AG09309 (cell line): ENCODE results near the gene PRDM16.

ENCODE experiments used
- DNase-seq: peaks from one replicate; pipeline ENCODE4 v3.0.0-alpha.2; 2010; ENCODE audit warnings: low read depth
- H3K4me3 ChIP-seq: 2 replicates; pipeline ENCODE4 v1.5.1; 2011; ENCODE audit warnings: mild to moderate bottlenecking, low read depth, low read length, moderate library complexity; ENCODE audit not compliant: control insufficient read depth
- TF ChIP-seq, protein P1 (sequence below): IDR thresholded peaks from 2 replicates; pipeline ENCODE4 v1.5.1; 2011; ENCODE audit warnings: mild to moderate bottlenecking, low read depth, low read length, inconsistent platforms; ENCODE audit not compliant: insufficient read depth, control insufficient read depth; ENCODE audit errors: missing control alignments

PRDM16 gene

DNA sequence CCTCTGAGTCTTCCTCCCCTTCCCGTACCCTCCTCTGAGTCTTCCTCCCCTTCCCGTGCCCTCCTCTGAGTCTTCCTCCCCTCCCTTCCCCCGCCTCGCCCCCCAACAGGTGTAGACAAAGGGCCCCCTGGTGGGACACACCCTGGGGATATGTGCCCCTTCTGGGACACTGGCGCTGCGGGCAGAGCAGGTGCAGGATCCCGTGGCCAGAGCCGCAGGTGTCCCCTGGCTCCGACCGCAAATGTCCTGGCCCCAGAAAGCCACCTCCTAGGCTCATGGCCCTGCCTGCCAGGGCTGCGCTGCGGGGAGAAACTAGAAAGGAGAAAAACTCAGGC is 334.0 kb downstream of the PRDM16 start:
- TF ChIP-seq, protein P1, sequence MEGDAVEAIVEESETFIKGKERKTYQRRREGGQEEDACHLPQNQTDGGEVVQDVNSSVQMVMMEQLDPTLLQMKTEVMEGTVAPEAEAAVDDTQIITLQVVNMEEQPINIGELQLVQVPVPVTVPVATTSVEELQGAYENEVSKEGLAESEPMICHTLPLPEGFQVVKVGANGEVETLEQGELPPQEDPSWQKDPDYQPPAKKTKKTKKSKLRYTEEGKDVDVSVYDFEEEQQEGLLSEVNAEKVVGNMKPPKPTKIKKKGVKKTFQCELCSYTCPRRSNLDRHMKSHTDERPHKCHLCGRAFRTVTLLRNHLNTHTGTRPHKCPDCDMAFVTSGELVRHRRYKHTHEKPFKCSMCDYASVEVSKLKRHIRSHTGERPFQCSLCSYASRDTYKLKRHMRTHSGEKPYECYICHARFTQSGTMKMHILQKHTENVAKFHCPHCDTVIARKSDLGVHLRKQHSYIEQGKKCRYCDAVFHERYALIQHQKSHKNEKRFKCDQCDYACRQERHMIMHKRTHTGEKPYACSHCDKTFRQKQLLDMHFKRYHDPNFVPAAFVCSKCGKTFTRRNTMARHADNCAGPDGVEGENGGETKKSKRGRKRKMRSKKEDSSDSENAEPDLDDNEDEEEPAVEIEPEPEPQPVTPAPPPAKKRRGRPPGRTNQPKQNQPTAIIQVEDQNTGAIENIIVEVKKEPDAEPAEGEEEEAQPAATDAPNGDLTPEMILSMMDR, result no peak
- no peak for DNase-seq
- H3K4me3 ChIP-seq, result no peak overlapping the region

DNA sequence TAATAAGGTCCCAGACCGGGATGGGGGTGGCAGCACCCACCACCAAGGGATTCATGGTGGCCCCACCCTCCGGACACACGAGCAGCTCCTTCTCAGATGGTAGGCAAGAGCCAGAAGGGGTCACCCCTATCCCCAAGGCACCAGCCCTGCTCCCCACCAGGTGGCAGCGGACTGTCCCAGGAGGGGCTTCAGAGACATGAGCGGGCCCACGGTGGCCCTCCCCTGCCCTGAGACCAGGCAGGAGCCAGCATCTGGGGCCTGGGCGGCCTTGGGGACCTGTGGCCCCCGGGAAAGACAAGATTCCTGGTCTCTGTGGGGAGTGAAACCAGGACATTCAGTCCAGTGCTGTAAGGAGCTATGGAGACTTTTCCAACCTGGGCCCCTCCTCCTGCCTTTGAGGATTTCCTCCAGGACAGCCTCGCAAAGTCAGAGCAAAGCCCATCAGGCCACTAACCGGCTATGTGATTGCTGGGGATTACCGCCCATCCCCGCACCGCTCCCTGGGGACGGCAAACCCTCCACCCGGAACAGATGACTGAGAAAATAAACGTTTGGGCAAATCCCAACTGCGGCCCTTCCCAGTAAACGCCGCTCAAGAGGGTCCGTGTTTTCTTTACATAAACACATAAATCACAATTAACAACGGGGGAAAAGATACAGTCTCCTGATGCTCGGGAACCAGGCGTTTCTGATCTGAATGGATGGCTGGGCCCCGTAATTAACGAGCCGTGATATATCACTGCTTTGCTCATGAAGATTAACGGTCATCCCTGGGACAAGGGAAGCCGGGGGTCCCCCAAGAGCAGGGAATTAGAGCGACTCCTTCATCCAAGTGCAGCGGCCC is 334.6 kb downstream of the PRDM16 start:
- DNase-seq, result no peak
- TF ChIP-seq, protein P1, result peak; percentile 40
- H3K4me3 ChIP-seq, result no peak overlapping the region

DNA sequence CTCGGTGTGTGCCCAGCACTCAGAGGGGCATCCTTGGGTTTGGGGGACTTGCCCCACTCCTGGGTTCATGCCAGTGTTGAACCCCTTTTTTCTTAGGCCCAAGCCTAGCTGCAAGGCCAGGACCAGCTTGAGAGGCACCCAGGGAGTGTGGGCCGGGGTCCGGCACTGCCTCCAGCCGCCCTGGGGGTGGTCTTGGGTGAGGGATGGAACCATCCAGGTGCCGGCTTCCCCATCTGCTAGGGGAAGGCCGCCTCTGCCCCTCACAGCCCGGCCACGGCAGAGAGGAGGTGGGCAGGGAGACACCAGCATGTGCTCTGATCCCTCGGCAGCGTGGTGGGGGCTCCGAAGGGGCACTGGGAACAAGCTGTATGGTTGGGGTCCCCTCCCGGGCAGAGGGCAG is 335.3 kb downstream of the PRDM16 start:
- DNase-seq, result no peak
- no peak overlapping the region for H3K4me3 ChIP-seq
- TF ChIP-seq, protein P1, result no peak

DNA sequence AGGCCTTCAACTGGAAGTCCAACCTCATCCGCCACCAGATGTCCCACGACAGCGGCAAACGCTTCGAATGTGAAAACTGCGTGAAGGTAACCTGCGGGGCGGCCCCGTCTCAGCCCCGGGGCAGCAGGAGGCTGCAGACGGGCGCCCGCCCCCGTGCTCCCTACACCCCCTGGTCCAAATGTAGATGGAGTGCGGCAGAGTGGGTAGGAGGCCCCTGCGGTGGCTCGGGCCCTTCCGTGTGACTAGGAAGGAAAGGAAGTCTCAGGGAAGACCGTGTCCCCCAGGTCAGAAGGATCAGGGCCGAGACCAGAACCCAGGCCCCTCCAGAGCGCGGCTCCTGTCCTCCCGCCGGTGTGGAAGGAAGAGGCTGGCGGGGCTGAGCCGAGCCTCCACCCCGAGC is 335.8 kb downstream of the PRDM16 start:
- DNase-seq, result no peak
- TF ChIP-seq, protein P1, result no peak
- no peak overlapping the region for H3K4me3 ChIP-seq

DNA sequence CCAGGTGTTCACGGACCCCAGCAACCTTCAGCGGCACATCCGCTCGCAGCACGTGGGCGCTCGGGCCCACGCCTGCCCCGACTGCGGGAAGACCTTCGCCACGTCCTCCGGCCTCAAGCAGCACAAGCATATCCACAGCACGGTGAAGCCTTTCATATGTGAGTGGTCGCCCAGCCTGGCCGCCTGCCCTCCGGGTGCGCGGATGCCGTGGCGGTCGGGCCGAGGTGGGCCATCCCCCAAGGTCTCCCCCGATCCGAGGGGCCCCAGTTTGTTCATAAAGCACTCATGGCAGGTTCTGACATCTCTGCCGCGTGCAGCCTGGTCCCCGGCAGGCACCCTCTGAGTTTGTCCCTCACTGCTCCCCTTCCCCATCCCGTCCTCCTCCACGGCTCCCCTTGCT is 336.5 kb downstream of the PRDM16 start:
- TF ChIP-seq, protein P1, result no peak
- H3K4me3 ChIP-seq, result no peak overlapping the region
- no peak for DNase-seq

DNA sequence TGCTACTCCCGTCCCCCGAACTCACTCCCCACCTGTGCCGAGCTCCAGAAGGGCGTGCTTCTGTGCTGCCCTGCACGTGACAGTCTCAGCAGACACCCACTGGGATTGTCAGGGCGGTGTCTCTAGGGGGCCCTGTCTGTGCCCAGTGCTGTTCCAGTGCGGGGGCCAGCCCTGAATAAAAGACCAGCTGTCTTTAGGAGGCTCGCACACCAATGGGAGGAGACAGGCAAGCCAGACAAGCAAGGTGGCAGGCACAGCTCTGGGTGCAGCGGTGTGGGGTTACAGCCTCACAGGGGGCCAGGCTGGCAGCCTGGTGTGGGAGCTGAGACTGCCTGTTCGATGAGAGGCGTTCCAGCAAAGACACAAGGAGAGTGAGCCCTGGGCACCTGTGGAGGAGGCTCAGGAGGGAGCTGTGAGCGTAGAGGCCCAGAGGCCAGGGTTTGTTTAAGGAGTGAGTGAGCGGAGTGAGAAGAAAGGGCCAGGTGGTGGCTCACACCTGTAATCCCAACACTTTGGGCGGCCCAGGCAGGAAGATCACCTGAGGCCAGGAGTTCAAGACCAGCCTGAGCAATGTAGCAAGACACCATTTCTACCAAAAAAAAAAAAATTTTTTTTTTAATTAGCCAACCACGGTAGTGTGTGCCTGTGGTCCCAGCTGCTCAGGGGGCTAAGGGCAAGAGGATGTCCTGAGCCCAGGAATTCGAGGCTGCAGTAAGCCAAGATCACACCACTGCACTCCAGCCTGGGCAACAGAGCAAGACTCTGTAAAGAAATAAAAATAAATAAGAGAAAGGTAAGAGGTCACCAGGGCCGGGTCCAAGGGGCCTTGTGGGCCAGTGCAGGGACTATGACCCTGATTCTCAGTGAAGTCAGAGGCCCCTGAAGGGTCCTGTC is 337.2 kb downstream of the PRDM16 start:
- no peak overlapping the region for H3K4me3 ChIP-seq
- TF ChIP-seq, protein P1, result no peak
- DNase-seq, result no peak
